GM06990 (cell line): ENCODE results near the gene XRCC4.

Source experiments
- DNase-seq: peaks from one replicate; pipeline ENCODE4 v3.0.0-alpha.2; 2011; ENCODE audit not compliant: insufficient read length; ENCODE audit errors: extremely low read depth
- H3K27me3 ChIP-seq: replicated peaks from 2 replicates; pipeline ENCODE4 v1.6.0; 2011; ENCODE audit warnings: low read length; ENCODE audit not compliant: control insufficient read depth, insufficient read depth
- H3K36me3 ChIP-seq: 2 replicates; pipeline ENCODE4 v1.5.1; 2011; ENCODE audit warnings: low read length; ENCODE audit not compliant: control insufficient read depth, insufficient read depth
- H3K4me3 ChIP-seq: replicated peaks from 2 replicates; pipeline ENCODE4 v1.5.1; 2011; ENCODE audit warnings: low read depth, mild to moderate bottlenecking, control low read depth, low read length
- CTCF ChIP-seq: IDR thresholded peaks from 2 replicates; pipeline ENCODE4 v1.5.1; 2011; ENCODE audit warnings: low read length, control low read depth, mild to moderate bottlenecking, inconsistent platforms; ENCODE audit not compliant: insufficient read depth, poor library complexity, severe bottlenecking

XRCC4 gene

GRCh38 chr5:83072966-83073365 lies 4.4 kb upstream of the XRCC4 start:
- Histone ChIP-seq H3K4me3 (no peak overlapping the region), H3K27me3 (no peaks in the 10 kb centered on the region), H3K36me3 (no peaks in the 10 kb centered on the region)
- TF ChIP-seq CTCF, result no peak
- DNase-seq, result no peak

- TF ChIP-seq CTCF, result no peak
- DNase-seq, result no peak
- Histone ChIP-seq H3K27me3 (no peaks in the 10 kb centered on the region), H3K36me3 (no peaks in the 10 kb centered on the region), H3K4me3 (peak overlapping the region; percentile 95)
These were observed 415 bp downstream of the XRCC4 start for GRCh38 chr5:83077662-83078261.

- Histone ChIP-seq H3K27me3 (no peaks in the 10 kb centered on the region), H3K4me3 (no peak overlapping the region), H3K36me3 (no peaks in the 10 kb centered on the region)
- DNase-seq, result no peak
- no peak for TF ChIP-seq CTCF
These were observed 5.4 kb downstream of the XRCC4 start for GRCh38 chr5:83082750-83083149.

GRCh38 chr5:83084336-83084735 lies 7.0 kb downstream of the XRCC4 start:
- no peak for TF ChIP-seq CTCF
- Histone ChIP-seq H3K27me3 (no peaks in the 10 kb centered on the region), H3K4me3 (no peak overlapping the region), H3K36me3 (no peaks in the 10 kb centered on the region)
- DNase-seq, result no peak

GRCh38 chr5:83085106-83085505 lies 7.8 kb downstream of the XRCC4 start:
- TF ChIP-seq CTCF, result no peak
- DNase-seq, result no peak

GRCh38 chr5:83090169-83090568 lies 12.8 kb downstream of the XRCC4 start:
- Histone ChIP-seq H3K4me3 (no peak overlapping the region), H3K27me3 (no peaks in the 10 kb centered on the region), H3K36me3 (no peaks in the 10 kb centered on the region)
- no peak for DNase-seq
- no peak for TF ChIP-seq CTCF

More at GRCh38 chr5:83085106-83085505, 7.8 kb downstream of the XRCC4 start:
- Histone ChIP-seq H3K4me3 (no peak overlapping the region), H3K36me3 (no peaks in the 10 kb centered on the region), H3K27me3 (no peaks in the 10 kb centered on the region)
